CD4-positive, alpha-beta T cell treated with Interleukin-17A for 1 hour (primary cell): ENCODE data around the gene STT3A.

ENCODE experiments used
- DNase-seq: peaks from one replicate; pipeline ENCODE4 v3.0.0-alpha.2; 2020

STT3A gene

GRCh38 chr11:125591649-125592304, 875 bp upstream of the STT3A start:
- DNase-seq = peak; percentile 44

GRCh38 chr11:125593114-125593820, 615 bp downstream of the STT3A start:
- peak; percentile 8 for DNase-seq

- DNase-seq = no peak
Observed at GRCh38 chr11:125594958-125595357, 2.3 kb downstream of the STT3A start.

- DNase-seq = no peak
Observed at GRCh38 chr11:125600663-125601062, 8.0 kb downstream of the STT3A start.

- no peak for DNase-seq
Observed at GRCh38 chr11:125603207-125603606, 10.6 kb downstream of the STT3A start.

GRCh38 chr11:125605417-125605816, 12.8 kb downstream of the STT3A start:
- no peak for DNase-seq

- DNase-seq = no peak
Observed at GRCh38 chr11:125609545-125609944, 16.9 kb downstream of the STT3A start.

GRCh38 chr11:125618383-125618782, 25.7 kb downstream of the STT3A start:
- no peak for DNase-seq

- no peak for DNase-seq
Observed at GRCh38 chr11:125621995-125622394, 29.3 kb downstream of the STT3A start.

GRCh38 chr11:125623064-125623463, 30.4 kb downstream of the STT3A start:
- DNase-seq = no peak

GRCh38 chr11:125624756-125625213, 32.1 kb downstream of the STT3A start, which contains the start of gene CHEK1:
Gene CHEK1 (plus strand): TSS chr11:125625163. CDS start chr11:125626769, 1,606 bp downstream.
- DNase-seq = no peak

- no peak for DNase-seq
Observed at GRCh38 chr11:125625225-125625629, 32.6 kb downstream of the STT3A start.

- peak; percentile 87 for DNase-seq
Observed at GRCh38 chr11:125625630-125626287, 33.1 kb downstream of the STT3A start.

GRCh38 chr11:125626288-125626950, 33.8 kb downstream of the STT3A start:
- DNase-seq = peak; percentile 56

- DNase-seq = no peak
Observed at GRCh38 chr11:125627236-125627910, 34.7 kb downstream of the STT3A start.

GRCh38 chr11:125637840-125638239, 45.2 kb downstream of the STT3A start:
- DNase-seq = no peak

GRCh38 chr11:125638315-125638714, 45.7 kb downstream of the STT3A start:
- no peak for DNase-seq

- no peak for DNase-seq
Observed at GRCh38 chr11:125645871-125646270, 53.2 kb downstream of the STT3A start.

- DNase-seq = peak; percentile 29
Observed at GRCh38 chr11:125649465-125650166, 57.0 kb downstream of the STT3A start.

- DNase-seq = no peak
Observed at GRCh38 chr11:125662689-125663088, 70.0 kb downstream of the STT3A start.

GRCh38 chr11:125663910-125664309, 71.3 kb downstream of the STT3A start:
- no peak for DNase-seq

GRCh38 chr11:125667151-125667550, 74.5 kb downstream of the STT3A start:
- no peak for DNase-seq
